ENCODE measurements around the gene PEPD.

The PEPD gene

GRCh38 chr19:33501693-33502356, 19.8 kb downstream of the PEPD start:
- TF ChIP-seq, protein P1, sequence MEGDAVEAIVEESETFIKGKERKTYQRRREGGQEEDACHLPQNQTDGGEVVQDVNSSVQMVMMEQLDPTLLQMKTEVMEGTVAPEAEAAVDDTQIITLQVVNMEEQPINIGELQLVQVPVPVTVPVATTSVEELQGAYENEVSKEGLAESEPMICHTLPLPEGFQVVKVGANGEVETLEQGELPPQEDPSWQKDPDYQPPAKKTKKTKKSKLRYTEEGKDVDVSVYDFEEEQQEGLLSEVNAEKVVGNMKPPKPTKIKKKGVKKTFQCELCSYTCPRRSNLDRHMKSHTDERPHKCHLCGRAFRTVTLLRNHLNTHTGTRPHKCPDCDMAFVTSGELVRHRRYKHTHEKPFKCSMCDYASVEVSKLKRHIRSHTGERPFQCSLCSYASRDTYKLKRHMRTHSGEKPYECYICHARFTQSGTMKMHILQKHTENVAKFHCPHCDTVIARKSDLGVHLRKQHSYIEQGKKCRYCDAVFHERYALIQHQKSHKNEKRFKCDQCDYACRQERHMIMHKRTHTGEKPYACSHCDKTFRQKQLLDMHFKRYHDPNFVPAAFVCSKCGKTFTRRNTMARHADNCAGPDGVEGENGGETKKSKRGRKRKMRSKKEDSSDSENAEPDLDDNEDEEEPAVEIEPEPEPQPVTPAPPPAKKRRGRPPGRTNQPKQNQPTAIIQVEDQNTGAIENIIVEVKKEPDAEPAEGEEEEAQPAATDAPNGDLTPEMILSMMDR (IDR thresholded peaks at IDR 0.05) = no peak
- Histone ChIP-seq H3K27ac (no peak overlapping the region), H3K4me1 (ENCODE audit: control insufficient read depth in 1 of 2, insufficient read depth in 1 of 2, low read depth in 1 of 2, low read length in 1 of 2) (no peaks in the 10 kb centered on the region), H3K4me3 (ENCODE audit: low read depth in 1 of 2, low read length in 1 of 2) (no peak overlapping the region), H3K27me3 (no peaks in the 10 kb centered on the region), H3K9me3 (no peaks in the 10 kb centered on the region), H3K36me3 (no peaks in the 10 kb centered on the region)

- Histone ChIP-seq H3K36me3 (no peaks in the 10 kb centered on the region), H3K27me3 (no peaks in the 10 kb centered on the region), H3K9me3 (no peaks in the 10 kb centered on the region), H3K27ac (no peak overlapping the region), H3K4me3 (ENCODE audit: low read depth in 1 of 2, low read length in 1 of 2) (no peak overlapping the region), H3K4me1 (ENCODE audit: control insufficient read depth in 1 of 2, insufficient read depth in 1 of 2, low read depth in 1 of 2, low read length in 1 of 2) (no peaks in the 10 kb centered on the region)
- TF ChIP-seq, protein P1 (IDR thresholded peaks at IDR 0.05) = no peak
These were observed 20.6 kb downstream of the PEPD start for GRCh38 chr19:33500991-33501390.

DNA sequence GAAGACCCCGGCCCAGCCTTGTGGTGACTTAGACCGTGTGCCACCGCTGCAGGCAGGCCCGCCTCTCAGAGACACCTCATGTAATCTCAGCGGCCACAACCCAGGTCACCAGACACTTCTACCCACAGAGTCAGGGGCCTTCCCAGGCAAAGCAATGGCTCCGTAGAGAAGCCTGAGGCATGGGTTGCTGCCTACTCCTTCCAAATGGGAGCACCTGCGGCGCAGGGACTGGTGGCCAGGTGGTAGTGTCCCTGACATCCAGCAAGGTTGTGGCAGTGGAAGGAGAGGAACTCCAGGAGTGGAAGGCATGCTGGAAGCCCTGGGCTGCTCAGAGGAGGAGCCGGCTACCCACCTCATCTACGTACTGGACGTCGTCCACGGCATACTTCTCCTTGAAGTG, 21.0 kb downstream of the PEPD start:
- TF ChIP-seq, protein P1 (IDR thresholded peaks at IDR 0.05) = no peak
- Histone ChIP-seq H3K27ac (no peak overlapping the region), H3K4me1 (ENCODE audit: control insufficient read depth in 1 of 2, insufficient read depth in 1 of 2, low read depth in 1 of 2, low read length in 1 of 2) (no peaks in the 10 kb centered on the region), H3K27me3 (no peaks in the 10 kb centered on the region), H3K4me3 (ENCODE audit: low read depth in 1 of 2, low read length in 1 of 2) (no peak overlapping the region), H3K36me3 (no peaks in the 10 kb centered on the region), H3K9me3 (no peaks in the 10 kb centered on the region)

DNA sequence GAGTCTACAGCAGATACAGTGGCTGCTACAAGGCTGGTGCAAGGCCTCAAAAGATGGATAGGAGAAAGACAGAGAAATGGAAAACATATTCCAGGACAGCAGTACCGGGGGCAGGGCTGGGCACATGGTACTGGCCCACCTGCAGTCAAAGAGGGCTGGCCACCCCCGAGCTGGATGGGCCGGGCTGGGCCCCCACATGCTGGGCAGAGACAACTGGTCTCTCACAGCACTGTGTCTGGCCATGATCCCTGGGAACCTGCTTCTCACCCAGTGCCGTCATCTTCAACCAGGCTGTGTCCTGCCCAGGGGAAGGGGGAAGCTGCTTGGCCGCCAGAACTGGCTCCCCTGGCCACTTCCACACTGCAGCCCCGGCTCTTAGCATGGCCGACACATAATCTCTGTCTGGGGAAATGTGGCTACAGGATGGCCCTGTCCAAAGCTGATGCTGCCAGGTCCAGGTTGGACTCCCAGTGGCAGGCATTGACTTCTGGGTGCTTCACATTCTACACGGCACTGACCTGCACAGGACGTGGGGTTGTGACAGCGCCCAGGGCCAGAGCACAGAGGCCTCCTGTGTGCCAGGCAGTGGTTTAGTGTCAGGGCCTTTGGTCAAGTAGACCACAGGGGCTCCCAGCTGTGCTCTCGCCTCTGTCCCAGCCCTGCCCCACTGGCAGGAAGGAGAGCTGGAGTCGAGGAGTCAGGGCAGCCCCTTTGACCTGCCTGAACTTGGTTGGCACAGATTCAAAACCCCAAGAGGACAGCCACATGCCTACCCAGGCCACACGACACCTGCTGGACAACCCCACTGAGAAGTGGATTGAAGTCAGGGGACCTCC, 21.7 kb downstream of the PEPD start:
- no peak overlapping the region for H3K27ac ChIP-seq
- no peaks in the 10 kb centered on the region for H3K36me3 ChIP-seq

GRCh38 chr19:33499248-33499647, 22.3 kb downstream of the PEPD start:
- TF ChIP-seq, protein P1 (IDR thresholded peaks at IDR 0.05) = no peak
- no peak overlapping the region for H3K4me3 ChIP-seq (ENCODE audit: low read depth in 1 of 2, low read length in 1 of 2)
- H3K9me3 ChIP-seq = no peaks in the 10 kb centered on the region
- H3K4me1 ChIP-seq (ENCODE audit: control insufficient read depth in 1 of 2, insufficient read depth in 1 of 2, low read depth in 1 of 2, low read length in 1 of 2) = no peaks in the 10 kb centered on the region
- no peak overlapping the region for H3K27ac ChIP-seq
- no peaks in the 10 kb centered on the region for H3K36me3 ChIP-seq
- no peaks in the 10 kb centered on the region for H3K27me3 ChIP-seq

More for the DNA sequence above, 21.7 kb downstream of the PEPD start:
- Histone ChIP-seq H3K9me3 (no peaks in the 10 kb centered on the region), H3K4me1 (ENCODE audit: control insufficient read depth in 1 of 2, insufficient read depth in 1 of 2, low read depth in 1 of 2, low read length in 1 of 2) (no peaks in the 10 kb centered on the region), H3K4me3 (ENCODE audit: low read depth in 1 of 2, low read length in 1 of 2) (no peak overlapping the region), H3K27me3 (no peaks in the 10 kb centered on the region)
- TF ChIP-seq, protein P1 (IDR thresholded peaks at IDR 0.05) = no peak
